Esophagus muscularis mucosa (tissue), 4 donors: ENCODE measurements around the gene THUMPD3.

Source experiments
- CTCF ChIP-seq, 3 experiments: fragments of 200-600 bp in 2 of 3; fragments of 450-650 bp in 1 of 3; sonication (generic) in 2 of 3; IDR thresholded peaks; one replicate each; pipeline ENCODE4 v1.5.1; 2017 to 2019; ENCODE audit warnings: antibody characterized with exemption in 3 of 3, mild to moderate bottlenecking in 2 of 3, moderate library complexity in 1 of 3
- EP300 ChIP-seq: sonication (generic); formaldehyde crosslinking; IDR thresholded peaks from one replicate; pipeline ENCODE4 v1.6.1; 2017; ENCODE audit warnings: antibody characterized with exemption
- POLR2A ChIP-seq: fragments of 450-650 bp; IDR thresholded peaks from one replicate; pipeline ENCODE4 v1.6.1; 2017; ENCODE audit warnings: antibody characterized with exemption, moderate library complexity, mild to moderate bottlenecking, low read depth

GRCh38 chr3:9415485-9416138, 52.8 kb downstream of the THUMPD3 start:
- no peak for TF ChIP-seq CTCF (IDR thresholded peaks at IDR 0.05)
- TF ChIP-seq EP300 = no peak
- TF ChIP-seq POLR2A = no peak
